ENCODE measurements around the gene NME3. TPM values are rescaled to one million over a fixed set of nuclear protein-coding genes. Genes with fewer than 3 reads are reported as not detected.
A peak's percentile ranks its signal among the peaks of the same experiment; 100 is the strongest.

Gene NME3
- total and polyA plus RNA-seq, 9 of the 15 experiments (the other 6 are each of a cell fraction or from before 2014, with no cell fraction given) = 0.68 to 76.3 (median 11.5) TPM

DNA sequence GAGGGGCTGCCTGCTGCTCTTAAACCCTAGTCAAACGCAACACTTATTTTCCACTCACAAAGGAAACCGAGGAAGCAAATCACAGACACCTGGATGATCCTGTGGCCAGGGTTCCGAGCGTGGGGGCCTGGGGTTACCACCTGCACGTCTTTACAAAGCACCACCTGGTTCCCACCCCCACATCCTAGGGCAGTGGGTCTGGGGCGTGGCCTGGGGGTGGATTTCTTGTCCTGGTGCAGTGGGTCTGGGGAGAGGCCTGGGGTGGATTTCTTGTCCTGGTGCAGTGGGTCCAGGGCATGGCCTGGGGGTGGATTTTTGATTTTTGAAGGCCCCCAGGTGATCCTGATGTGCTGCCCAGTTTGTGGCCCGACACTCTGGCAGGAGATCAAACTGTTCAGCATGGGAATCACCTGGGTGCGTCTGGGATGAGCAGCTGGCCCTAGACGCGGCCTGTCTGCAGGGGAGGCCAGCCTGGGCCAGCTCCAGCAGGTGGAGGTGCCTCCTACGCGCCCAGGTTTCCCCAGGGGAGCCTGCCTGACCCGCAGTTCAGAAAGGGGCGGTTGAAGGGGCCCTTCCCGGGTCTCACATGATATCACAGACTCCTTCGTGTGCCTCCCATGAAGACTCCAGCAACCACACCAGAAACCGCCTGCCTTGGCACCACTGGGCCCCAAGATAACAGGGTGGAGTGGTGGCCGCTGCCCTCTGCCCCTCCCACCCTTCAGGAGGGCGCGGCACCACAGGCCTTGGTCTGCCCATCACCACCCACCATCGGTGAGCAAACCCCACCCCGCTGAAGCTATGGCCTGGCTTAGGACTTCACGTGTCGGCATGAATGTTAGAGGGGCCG, 49.0 kb upstream of the NME3 start:
- peaks cover 0 to 53% of the 10 kb centered on the region in 2 experiments; a peak in 2 of 5 replicates for H3K4me1 ChIP-seq (replicated peaks in 1 of 2; ENCODE audit: control insufficient read depth in 2 of 2, insufficient read depth in 2 of 2, low read length in 2 of 2)
- DNase-seq (ENCODE audit: extremely low read depth in 1 of 4, low spot score in 3 of 4) (no peak), ATAC-seq (no peak), FAIRE-seq (no peak)
- H2AFZ ChIP-seq (ENCODE audit: low read depth, low read length) = no peak overlapping the region
- H3K4me3 ChIP-seq = no peak overlapping the region
- CTCF ChIA-PET (ENCODE audit: low intra/inter-chr PET ratio) = no interaction called here
- POLR2A ChIA-PET = interaction anchor here (0.6 to 1.1 kb wide), 5 partner anchors 8 to 335 kb away, joined by 3 to 7 read pairs (median 4); partner anchors contain the start of genes RPS2 and TRAF7
- H3K27ac ChIP-seq (ENCODE audit: extremely low read depth, low read depth, low read length) = no peak overlapping the region
- intact Hi-C loops (cut with micrococcal nuclease) = no loop called here
- H3K79me2 ChIP-seq (ENCODE audit: control insufficient read depth, insufficient read depth, low read length) = no peaks in the 10 kb centered on the region
- H3K9ac ChIP-seq (ENCODE audit: insufficient read depth in 1 of 2, low read depth in 2 of 2, low read length in 2 of 2) = no peak overlapping the region
- no TSS peak for BruUV-seq (replicated peaks)
- H3K9me3 ChIP-seq (replicated peaks; ENCODE audit: control insufficient read depth, insufficient read depth, low read depth, low read length) = no peaks in the 10 kb centered on the region
- no peaks in the 10 kb centered on the region for H3K9me1 ChIP-seq (ENCODE audit: control insufficient read depth, insufficient read depth, low read length)
- in situ Hi-C loops (cut with MboI) = no loop called here
- no peak overlapping the region for H3K4me2 ChIP-seq (ENCODE audit: insufficient read depth, low read length)
- TF ChIP-seq, protein P1, sequence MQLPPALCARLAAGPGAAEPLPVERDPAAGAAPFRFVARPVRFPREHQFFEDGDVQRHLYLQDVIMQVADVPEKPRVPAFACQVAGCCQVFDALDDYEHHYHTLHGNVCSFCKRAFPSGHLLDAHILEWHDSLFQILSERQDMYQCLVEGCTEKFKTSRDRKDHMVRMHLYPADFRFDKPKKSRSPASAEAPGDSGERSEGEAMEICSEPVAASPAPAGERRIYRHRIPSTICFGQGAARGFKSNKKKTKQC (CRISPR knock-in tag; IDR thresholded peaks at IDR 0.05) = no peak
- TF ChIP-seq POLR2G (IDR thresholded peaks at IDR 0.05; ENCODE audit: low read depth, low read length) = peak; percentile 49; the same call in 1 of the 2 replicates
- H4K20me1 ChIP-seq (replicated peaks; ENCODE audit: control insufficient read depth, insufficient read depth, low read length) = no peaks in the 10 kb centered on the region
- H3K36me3 ChIP-seq (ENCODE audit: control insufficient read depth, insufficient read depth, low read length) = peaks cover 3% of the 10 kb centered on the region; the same call in 1 of the 3 replicates
- WGBS (ENCODE audit: insufficient coverage, low coverage, missing lambda C conversion rate) = 63% methylated on average over 22 of the region's 25 CpGs
- H3K27me3 ChIP-seq (ENCODE audit: control insufficient read depth in 2 of 2, insufficient read depth in 2 of 2, low read length in 2 of 2) = no peaks in the 10 kb centered on the region

DNA sequence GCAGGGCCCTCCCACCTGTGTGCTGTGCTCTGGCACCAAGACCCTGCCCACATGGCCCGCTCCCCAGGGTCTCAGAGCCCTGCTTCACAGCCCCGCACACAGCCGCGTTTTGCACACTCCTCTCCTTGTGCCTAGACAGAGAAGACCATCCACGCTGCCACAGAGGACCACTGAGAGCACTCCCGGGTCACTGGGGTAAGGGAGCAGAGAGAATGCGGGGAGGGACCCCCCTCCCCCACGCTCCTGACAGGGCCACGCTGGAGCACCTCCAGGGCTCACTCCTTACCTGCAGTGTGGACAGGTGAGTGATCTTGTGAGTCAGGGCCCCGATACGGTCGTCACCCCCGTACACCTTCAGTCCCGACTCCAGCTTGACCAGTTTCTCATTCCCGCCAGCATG, 48.3 kb upstream of the NME3 start:
- POLR2A ChIA-PET = interaction anchor here (0.6 kb wide), 1 partner anchor 95 kb away, joined by 3 read pairs; no protein-coding TSS in a partner anchor
- BruUV-seq (replicated peaks) = no TSS peak

More for the DNA sequence above, 48.3 kb upstream of the NME3 start:
- H3K27me3 ChIP-seq (ENCODE audit: control insufficient read depth in 2 of 2, insufficient read depth in 2 of 2, low read length in 2 of 2) = no peaks in the 10 kb centered on the region
- DNase-seq (ENCODE audit: extremely low read depth in 1 of 4, low spot score in 3 of 4) (no peak), ATAC-seq (no peak), FAIRE-seq (no peak)
- H3K4me2 ChIP-seq (ENCODE audit: insufficient read depth, low read length) = no peak overlapping the region
- H3K4me3 ChIP-seq = no peak overlapping the region
- no peak overlapping the region for H2AFZ ChIP-seq (ENCODE audit: low read depth, low read length)
- 83% methylated on average over 15 of the region's 15 CpGs for WGBS (ENCODE audit: insufficient coverage, low coverage, missing lambda C conversion rate)
- H3K79me2 ChIP-seq (ENCODE audit: control insufficient read depth, insufficient read depth, low read length) = no peaks in the 10 kb centered on the region
- CTCF ChIA-PET (ENCODE audit: low intra/inter-chr PET ratio) = no interaction called here
- H3K9me1 ChIP-seq (ENCODE audit: control insufficient read depth, insufficient read depth, low read length) = no peaks in the 10 kb centered on the region
- no peak for TF ChIP-seq ARID1B (IDR thresholded peaks at IDR 0.05)
- TF ChIP-seq TEAD1 (CRISPR knock-in tag; IDR thresholded peaks at IDR 0.05) = no peak
- TF ChIP-seq RNF2 (IDR thresholded peaks at IDR 0.05) = no peak
- TF ChIP-seq, protein P2, sequence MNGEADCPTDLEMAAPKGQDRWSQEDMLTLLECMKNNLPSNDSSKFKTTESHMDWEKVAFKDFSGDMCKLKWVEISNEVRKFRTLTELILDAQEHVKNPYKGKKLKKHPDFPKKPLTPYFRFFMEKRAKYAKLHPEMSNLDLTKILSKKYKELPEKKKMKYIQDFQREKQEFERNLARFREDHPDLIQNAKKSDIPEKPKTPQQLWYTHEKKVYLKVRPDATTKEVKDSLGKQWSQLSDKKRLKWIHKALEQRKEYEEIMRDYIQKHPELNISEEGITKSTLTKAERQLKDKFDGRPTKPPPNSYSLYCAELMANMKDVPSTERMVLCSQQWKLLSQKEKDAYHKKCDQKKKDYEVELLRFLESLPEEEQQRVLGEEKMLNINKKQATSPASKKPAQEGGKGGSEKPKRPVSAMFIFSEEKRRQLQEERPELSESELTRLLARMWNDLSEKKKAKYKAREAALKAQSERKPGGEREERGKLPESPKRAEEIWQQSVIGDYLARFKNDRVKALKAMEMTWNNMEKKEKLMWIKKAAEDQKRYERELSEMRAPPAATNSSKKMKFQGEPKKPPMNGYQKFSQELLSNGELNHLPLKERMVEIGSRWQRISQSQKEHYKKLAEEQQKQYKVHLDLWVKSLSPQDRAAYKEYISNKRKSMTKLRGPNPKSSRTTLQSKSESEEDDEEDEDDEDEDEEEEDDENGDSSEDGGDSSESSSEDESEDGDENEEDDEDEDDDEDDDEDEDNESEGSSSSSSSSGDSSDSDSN (IDR thresholded peaks at IDR 0.05; ENCODE audit: borderline replicate concordance in 1 of 2, low read depth in 2 of 2, low read length in 2 of 2) = no peak
- no peak for TF ChIP-seq ZKSCAN1 (IDR thresholded peaks at IDR 0.05; ENCODE audit: low read depth, low read length)
- H3K4me1 ChIP-seq (replicated peaks in 1 of 2; ENCODE audit: control insufficient read depth in 2 of 2, insufficient read depth in 2 of 2, low read length in 2 of 2) = peaks cover 0 to 49% of the 10 kb centered on the region in 2 experiments; a peak in 2 of 5 replicates
- intact Hi-C loops (cut with micrococcal nuclease) (no loop called here), in situ Hi-C loops (cut with MboI) (no loop called here)
- H3K36me3 ChIP-seq (ENCODE audit: control insufficient read depth, insufficient read depth, low read length) = peaks cover 3% of the 10 kb centered on the region; the same call in 1 of the 3 replicates
- peak overlapping the region in 1 of 2 experiments; percentile 17; a peak in 1 of 4 replicates for H3K9ac ChIP-seq (ENCODE audit: insufficient read depth in 1 of 2, low read depth in 2 of 2, low read length in 2 of 2)
- no peaks in the 10 kb centered on the region for H3K9me3 ChIP-seq (replicated peaks; ENCODE audit: control insufficient read depth, insufficient read depth, low read depth, low read length)
- no peaks in the 10 kb centered on the region for H4K20me1 ChIP-seq (replicated peaks; ENCODE audit: control insufficient read depth, insufficient read depth, low read length)
- H3K27ac ChIP-seq (ENCODE audit: extremely low read depth, low read depth, low read length) = no peak overlapping the region
